IMR-90 (cell line): ENCODE measurements around the gene RAB9A. TPM values are rescaled to one million over a fixed set of nuclear protein-coding genes. Genes with fewer than 3 reads are reported as not detected.

Experiments used
- ATAC-seq: fragments of 200-7000 bp; cut with Tn5 transposase; 2 replicates; pipeline ENCODE4 v1.9.1; 2020; ENCODE audit warnings: low read depth, mild to moderate bottlenecking, moderate library complexity
- BruUV-seq: library from RNA; stranded (reverse); fragments of 400-500 nt; replicated peaks from 2 replicates; lab custom pipeline; 2021; lab: Mats Ljungman, UMichigan
- CTCF ChIA-PET: fragments of 300-600 bp; formaldehyde crosslinking; extraction: SDS; loops from one replicate; lab custom pipeline; 2021; ENCODE audit warnings: antibody characterized with exemption; lab: Yijun Ruan, JAX
- POLR2A ChIA-PET: fragments of 300-600 bp; sonication (Branson Sonifier 250); formaldehyde crosslinking; loops from one replicate; lab custom pipeline; 2022; ENCODE audit warnings: antibody characterized with exemption; ENCODE audit not compliant: unreplicated experiment; lab: Charles Lee
- DNase-seq: peaks from one replicate; pipeline ENCODE4 v3.0.0; 2013
- H2AFZ ChIP-seq: replicated peaks from 2 replicates; pipeline ENCODE3; 2013; ENCODE audit warnings: low read length, mild to moderate bottlenecking; ENCODE audit not compliant: poor library complexity
- H2AK5ac ChIP-seq: 2 replicates; pipeline ENCODE4 v1.6.1; 2013; ENCODE audit warnings: low read depth, low read length, inconsistent platforms
- H2AK9ac ChIP-seq: replicated peaks from 2 replicates; pipeline ENCODE3; 2013; ENCODE audit warnings: mild to moderate bottlenecking, low read depth, low read length, moderate library complexity; ENCODE audit not compliant: poor library complexity
- H2BK120ac ChIP-seq: 2 replicates; pipeline ENCODE4 v1.6.1; 2013; ENCODE audit warnings: low read depth, low read length, inconsistent platforms
- H2BK15ac ChIP-seq: 3 replicates; pipeline ENCODE4 v1.6.1; 2013; ENCODE audit warnings: low read depth, low read length, inconsistent platforms
- H2BK20ac ChIP-seq: 2 replicates; pipeline ENCODE4 v1.6.1; 2013; ENCODE audit warnings: low read depth, mild to moderate bottlenecking, inconsistent platforms, low read length, moderate library complexity
- H2BK5ac ChIP-seq: 2 replicates; pipeline ENCODE4 v1.6.1; 2013; ENCODE audit warnings: mild to moderate bottlenecking, low read depth, low read length, inconsistent platforms; ENCODE audit not compliant: poor library complexity, severe bottlenecking
- H3K14ac ChIP-seq: replicated peaks from 2 replicates; pipeline ENCODE4 v1.6.1; 2013; ENCODE audit warnings: low read depth, low read length, inconsistent platforms
- H3K18ac ChIP-seq: 2 replicates; pipeline ENCODE4 v1.6.1; 2013; ENCODE audit warnings: low read depth, low read length, control low read depth
- H3K23ac ChIP-seq: 2 replicates; pipeline ENCODE4 v1.6.1; 2013; ENCODE audit warnings: low read depth, low read length, inconsistent platforms
- H3K27ac ChIP-seq: 2 replicates; pipeline ENCODE4 v1.5.1; 2013; ENCODE audit warnings: mild to moderate bottlenecking, control low read depth, low read length; ENCODE audit not compliant: insufficient read depth
- H3K27me3 ChIP-seq: 2 replicates; pipeline ENCODE4 v1.6.1; 2013; ENCODE audit warnings: low read length; ENCODE audit not compliant: control insufficient read depth, insufficient read depth
- H3K36me3 ChIP-seq: 2 replicates; pipeline ENCODE4 v1.6.1; 2013; ENCODE audit warnings: low read length, mixed read lengths; ENCODE audit not compliant: control insufficient read depth, insufficient read depth
- H3K4ac ChIP-seq: 2 replicates; pipeline ENCODE4 v1.6.1; 2013; ENCODE audit warnings: low read depth, low read length, inconsistent platforms
- H3K4me1 ChIP-seq: 2 replicates; pipeline ENCODE4 v1.6.1; 2013; ENCODE audit warnings: low read length, mixed read lengths; ENCODE audit not compliant: control insufficient read depth, insufficient read depth
- H3K4me2 ChIP-seq: 2 replicates; pipeline ENCODE4 v1.6.1; 2013; ENCODE audit warnings: low read depth, mild to moderate bottlenecking, control low read depth, low read length, moderate library complexity
- H3K4me3 ChIP-seq: 2 replicates; pipeline ENCODE4 v1.5.1; 2013; ENCODE audit warnings: low read depth, mild to moderate bottlenecking, control low read depth, low read length, moderate library complexity; ENCODE audit not compliant: insufficient read depth
- H3K56ac ChIP-seq: 2 replicates; pipeline ENCODE4 v1.6.1; 2013; ENCODE audit warnings: low read length, inconsistent platforms; ENCODE audit not compliant: insufficient read depth; ENCODE audit errors: extremely low read depth
- H3K79me1 ChIP-seq, 2 experiments: 2 replicates each; pipeline ENCODE4 v1.6.1; 2013; ENCODE audit warnings: low read length in 2 of 2, inconsistent platforms in 1 of 2, low read depth in 1 of 2
- H3K9ac ChIP-seq: 2 replicates; pipeline ENCODE4 v1.6.1; 2013; ENCODE audit warnings: low read depth, low read length, control low read depth
- H3K9me1 ChIP-seq: 2 replicates; pipeline ENCODE4 v1.6.1; 2013; ENCODE audit warnings: low read length, inconsistent platforms; ENCODE audit not compliant: insufficient read depth
- H3K9me3 ChIP-seq: 2 replicates; pipeline ENCODE4 v1.6.1; 2013; ENCODE audit warnings: low read length; ENCODE audit not compliant: control insufficient read depth, insufficient read depth
- H4K20me1 ChIP-seq: 2 replicates; pipeline ENCODE4 v1.6.1; 2013; ENCODE audit warnings: low read length, inconsistent platforms; ENCODE audit not compliant: insufficient read depth
- H4K5ac ChIP-seq: 2 replicates; pipeline ENCODE4 v1.6.1; 2013; ENCODE audit warnings: mild to moderate bottlenecking, low read depth, low read length, control low read depth
- H4K8ac ChIP-seq, 2 experiments: 2 replicates each; pipeline ENCODE4 v1.6.1; 2013; ENCODE audit warnings: low read depth in 2 of 2, low read length in 2 of 2, control low read depth in 1 of 2, inconsistent platforms in 1 of 2
- H4K91ac ChIP-seq: 2 replicates; pipeline ENCODE4 v1.6.1; 2013; ENCODE audit warnings: low read depth, low read length, inconsistent platforms; ENCODE audit not compliant: insufficient read depth
- BHLHE40 ChIP-seq: fragments of 150-350 bp; IDR thresholded peaks from 2 replicates; pipeline ENCODE4 v1.6.1; 2016; ENCODE audit warnings: mild to moderate bottlenecking, low read depth, low read length
- CEBPB ChIP-seq: IDR thresholded peaks from 2 replicates; pipeline ENCODE4 v1.6.1; 2012; ENCODE audit warnings: low read depth, low read length, improper control_type of control experiment
- CTCF ChIP-seq: conservative IDR thresholded peaks from 2 replicates; pipeline ENCODE4 v1.5.1; 2012; ENCODE audit warnings: mild to moderate bottlenecking, low read depth, low read length, improper control_type of control experiment
- ELK1 ChIP-seq: fragments of 150-350 bp; IDR thresholded peaks from 2 replicates; pipeline ENCODE4 v1.6.1; 2016; ENCODE audit warnings: low read depth, mild to moderate bottlenecking, low read length, moderate library complexity, borderline replicate concordance
- FOS ChIP-seq: fragments of 150-350 bp; IDR thresholded peaks from 2 replicates; pipeline ENCODE4 v1.6.1; 2016; ENCODE audit warnings: low read depth, low read length
- MAFK ChIP-seq: IDR thresholded peaks from 2 replicates; pipeline ENCODE4 v1.6.1; 2012; ENCODE audit warnings: low read depth, low read length, improper control_type of control experiment
- MXI1 ChIP-seq: IDR thresholded peaks from 2 replicates; pipeline ENCODE4 v1.6.1; 2012; ENCODE audit warnings: low read depth, mild to moderate bottlenecking, low read length, moderate library complexity, borderline replicate concordance
- NFE2L2 ChIP-seq: fragments of 150-350 bp; IDR thresholded peaks from 2 replicates; pipeline ENCODE4 v1.6.1; 2016; ENCODE audit warnings: low read depth, mild to moderate bottlenecking, low read length
- RAD21 ChIP-seq: IDR thresholded peaks from 2 replicates; pipeline ENCODE4 v1.6.1; 2012; ENCODE audit warnings: low read length, improper control_type of control experiment
- RCOR1 ChIP-seq: IDR thresholded peaks from 2 replicates; pipeline ENCODE4 v1.6.1; 2012; ENCODE audit warnings: mild to moderate bottlenecking, low read length, improper control_type of control experiment; ENCODE audit not compliant: insufficient replicate concordance
- WGBS, 2 experiments: methylation state at CpG; one replicate each; pipeline versions ENCODE4 v1.1.5 to v1.1.7; 2013; ENCODE audit warnings: missing lambda C conversion rate in 2 of 2; ENCODE audit not compliant: insufficient read length in 1 of 2; ENCODE audit errors: extremely low coverage in 2 of 2; 5-methylcytosine and 5-hydroxymethylcytosine counted together
- dilution Hi-C: fragments of 300-500 bp; cut with HindIII; formaldehyde crosslinking; loops from one replicate; pipeline ENCODE4 v1.14.3; 2018; ENCODE audit warnings: low sequenced_read_pairs; ENCODE audit not compliant: unreplicated experiment
- in situ Hi-C: fragments of 300-500 bp; cut with MboI; formaldehyde crosslinking; loops from 3 replicates; pipeline ENCODE4 v1.14.3; 2019; ENCODE audit warnings: low sequenced_read_pairs, inconsistent platforms, mixed read lengths
- intact Hi-C: fragments of 100-400 bp; cut with micrococcal nuclease; formaldehyde crosslinking; loops from 2 replicates; pipeline ENCODE4 v1.10.0; 2022
- polyA plus RNA-seq, 3 experiments: library from polyadenylated mRNA; depleted of rRNA; stranded (reverse); fragments of >200 nt; gene quantifications; 2 replicates each; pipeline ENCODE4 v1.2.3, GENCODE V29; 2012; ENCODE audit warnings: low replicate concordance in 1 of 3
- total RNA-seq: library from RNA; depleted of rRNA; stranded (reverse); fragments of >200 nt; gene quantifications from 2 replicates; pipeline ENCODE4 v1.2.3, GENCODE V29; 2012

RAB9A gene
- total and polyA plus RNA-seq, 2 of the 4 experiments (the other 2 are of a cell fraction): 15.8 to 22.3 TPM

DNA sequence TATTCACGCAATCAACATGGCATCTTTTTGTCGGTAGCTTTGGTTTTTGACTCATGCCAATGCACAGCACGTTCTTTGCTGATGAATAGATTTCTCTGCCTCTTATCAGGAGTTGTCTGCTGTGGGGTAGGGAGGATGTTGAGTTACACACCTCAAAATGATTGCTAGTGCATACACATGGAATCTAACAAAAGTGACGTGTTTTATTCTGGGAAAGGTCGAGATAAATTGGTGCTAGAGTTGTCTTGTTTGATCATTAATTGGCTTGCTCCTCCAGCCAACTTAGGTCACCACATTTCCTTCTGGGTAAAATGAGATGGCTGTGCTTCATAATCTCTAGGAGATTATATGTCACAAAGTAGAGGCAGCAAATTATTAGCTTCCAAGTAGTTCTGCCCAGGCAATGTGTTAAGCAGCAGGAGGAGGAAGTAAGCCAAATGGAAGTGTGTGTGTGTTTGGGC, 3.9 kb downstream of the RAB9A start:
- Histone ChIP-seq H3K27ac (no peak overlapping the region), H2AK9ac (peak overlapping the region; percentile 10), H3K9me3 (no peaks in the 10 kb centered on the region), H3K9me1 (peaks cover 3% of the 10 kb centered on the region; the same call in 1 of the 2 replicates), H2BK20ac (no peak overlapping the region), H3K56ac (no peak overlapping the region), H2AFZ (no peak overlapping the region), H4K8ac (no peak overlapping the region), H2BK5ac (no peak overlapping the region), H3K14ac (no peak overlapping the region), H3K4me1 (peaks cover 7% of the 10 kb centered on the region), H4K91ac (no peak overlapping the region), H2AK5ac (no peak overlapping the region), H4K5ac (no peak overlapping the region), H4K20me1 (peaks cover 49% of the 10 kb centered on the region), H3K4me2 (no peak overlapping the region), H2BK120ac (no peak overlapping the region), H2BK15ac (no peak overlapping the region), H3K23ac (no peak overlapping the region), H3K9ac (no peak overlapping the region), H3K18ac (no peak overlapping the region), H3K27me3 (no peaks in the 10 kb centered on the region; the same call in 1 of the 2 replicates), H3K36me3 (peaks cover 2% of the 10 kb centered on the region), H3K4ac (no peak overlapping the region), H3K4me3 (no peak overlapping the region), H3K79me1 (peaks cover 22 to 56% of the 10 kb centered on the region in 2 experiments)
- intact Hi-C loops (loop anchor here (5.0 kb wide), 1 partner anchor 40 kb away; the partner anchor contains the start of genes OFD1 and TRAPPC2), dilution Hi-C loops (no loop called here), in situ Hi-C loops (no loop called here)
- DNase-seq: no peak
- no peak for TF ChIP-seq BHLHE40
- no peak for TF ChIP-seq ELK1
- no peak for TF ChIP-seq CTCF
- TF ChIP-seq NFE2L2: no peak
- no peak for TF ChIP-seq MAFK
- no peak for TF ChIP-seq RCOR1
- TF ChIP-seq RAD21: no peak
- TF ChIP-seq MXI1: no peak
- no peak for TF ChIP-seq CEBPB
- no peak for TF ChIP-seq FOS
- ChIA-PET POLR2A (no interaction called here), CTCF (no interaction called here)
- no TSS peak for BruUV-seq
- ATAC-seq: no peak
- WGBS, 2 experiments: no CpG with 5 or more reads among the region's 5 CpGs
